Measurements from ENCODE around the gene RYR2.

- no peak for TF ChIP-seq POLR2A (IDR thresholded peaks at IDR 0.05; ENCODE audit: low read depth, low read length)
- TF ChIP-seq POLR2AphosphoS5 (IDR thresholded peaks at IDR 0.05; ENCODE audit: low read depth, low read length): no peak
Measured at GRCh38 chr1:237025358-237026074, 16.5 kb upstream of the RYR2 start.
